GM18868 (cell line): ENCODE measurements around the gene JPH3.
"Not testable (repeated sequence)": the region's sequence is repeated elsewhere in the genome, so short reads cannot be mapped to it uniquely, and the experiment has no call there.

ENCODE experiments used
- ATAC-seq: cut with Tn5 transposase; IDR thresholded peaks from one replicate; pipeline ENCODE4 v1.9.1; 2021; ENCODE audit warnings: mild to moderate bottlenecking, moderate library complexity; ENCODE audit not compliant: unreplicated experiment

The JPH3 gene

DNA sequence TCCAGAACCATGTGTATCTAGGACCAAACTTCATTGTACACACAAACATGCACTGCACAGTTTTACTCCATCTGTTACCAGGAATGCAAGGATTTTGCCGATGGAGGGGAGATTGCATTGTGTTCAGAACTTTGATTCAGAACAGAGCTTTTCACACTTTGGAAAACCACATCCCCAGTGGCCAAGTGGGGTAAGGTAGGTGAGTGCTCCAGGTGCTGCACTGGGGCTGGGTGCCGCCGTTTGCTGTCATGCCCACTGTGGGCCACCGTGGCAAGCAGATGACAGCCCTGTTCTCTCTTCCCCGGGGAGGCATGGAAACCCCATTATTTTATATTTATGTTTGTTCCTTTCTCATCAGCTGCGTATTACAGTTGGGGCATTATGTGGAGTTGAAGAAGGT is 29.3 kb upstream of the JPH3 start:
- ATAC-seq: no peak

DNA sequence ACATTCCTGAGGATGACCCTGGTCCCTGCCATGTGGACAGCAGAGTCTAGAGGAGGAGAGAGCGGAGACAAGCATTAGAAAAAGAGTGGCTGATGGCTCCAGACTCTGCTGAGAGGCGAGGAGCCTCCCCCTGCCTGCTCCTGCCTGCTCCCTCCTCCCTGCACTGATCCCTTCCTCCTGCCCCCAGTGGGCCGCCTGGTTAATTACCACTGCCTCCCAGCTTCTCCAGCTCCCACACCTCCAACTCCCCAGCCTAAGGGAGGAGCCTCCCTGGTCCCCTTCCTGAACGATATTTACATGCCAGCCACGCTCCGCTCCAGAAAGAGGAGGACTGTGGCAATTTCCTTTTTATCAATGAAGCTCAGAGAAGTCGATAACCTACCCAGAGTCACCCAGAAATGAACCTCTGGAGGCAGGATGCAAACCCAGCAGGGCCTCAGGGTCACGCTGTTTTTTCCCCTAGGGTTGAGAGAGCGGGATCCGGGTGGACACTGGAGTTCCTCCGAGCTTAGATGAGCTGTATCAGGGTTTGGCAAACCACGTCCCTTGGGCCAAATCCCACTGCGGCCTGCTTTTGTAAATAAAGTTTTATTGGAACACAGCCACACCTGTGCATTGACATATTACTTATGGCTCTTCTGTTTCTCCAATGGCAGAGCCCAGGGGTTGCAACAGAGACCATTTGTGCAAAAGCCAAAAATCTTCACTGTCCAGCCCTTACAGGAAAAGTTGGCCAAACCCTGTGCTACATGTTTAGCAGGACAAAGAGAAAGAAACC is 27.1 kb upstream of the JPH3 start:
- no peak for ATAC-seq

DNA sequence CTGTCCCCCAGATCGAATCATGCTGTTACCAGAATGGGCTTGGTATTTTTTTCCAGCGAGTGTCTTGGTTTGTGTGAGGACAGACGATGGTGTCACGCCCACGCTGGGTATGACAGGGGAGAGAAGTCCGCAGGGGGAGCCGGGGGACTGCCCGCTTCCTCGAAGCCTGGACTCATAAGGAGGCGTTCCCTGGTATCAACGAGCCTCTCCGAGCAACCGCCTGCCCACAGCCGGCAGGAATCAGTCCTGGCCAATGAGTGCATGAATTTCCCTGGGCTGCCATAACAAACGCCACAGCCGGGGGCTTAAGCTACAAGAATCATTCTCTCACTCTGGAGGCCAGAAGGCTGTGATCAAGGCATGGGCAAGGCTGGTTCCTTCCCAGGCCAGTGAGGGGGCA is 26.1 kb upstream of the JPH3 start:
- ATAC-seq: no peak

DNA sequence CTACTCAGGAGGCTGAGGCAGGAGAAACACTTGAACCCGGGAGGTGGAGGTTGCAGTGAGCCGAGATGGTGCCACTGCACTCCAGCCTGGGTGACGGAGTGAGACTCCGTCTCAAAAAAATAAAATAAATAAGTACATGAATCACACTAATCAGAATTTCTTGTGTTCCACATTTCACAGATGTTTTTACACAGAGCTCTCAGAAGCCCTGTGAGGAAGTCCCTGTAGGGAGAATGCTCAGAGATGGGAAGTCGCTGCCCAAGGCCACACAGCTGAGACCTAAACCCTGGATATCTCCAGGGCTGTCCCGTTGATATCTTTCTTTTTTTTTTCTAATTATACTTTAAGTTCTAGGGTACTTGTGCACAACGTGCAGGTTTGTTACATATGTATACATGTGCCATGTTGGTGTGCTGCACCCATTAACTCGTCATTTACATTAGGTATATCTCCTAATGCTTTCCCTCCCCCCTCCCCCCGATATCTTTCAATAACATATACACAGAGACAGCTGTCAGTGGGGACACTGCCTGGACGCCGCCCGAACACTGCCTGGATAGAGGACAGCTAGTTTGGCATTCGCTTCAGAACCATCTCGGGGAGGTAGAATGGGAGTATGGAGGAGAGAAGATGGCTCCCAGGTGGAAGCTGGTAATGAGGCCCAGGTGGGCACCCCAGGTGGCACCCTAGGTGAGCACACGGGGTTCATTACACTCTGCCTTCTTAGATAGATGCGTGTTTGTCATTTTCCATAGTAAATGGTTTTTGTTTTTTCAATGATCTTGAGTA is 24.0 kb upstream of the JPH3 start:
- ATAC-seq: not testable (repeated sequence)

DNA sequence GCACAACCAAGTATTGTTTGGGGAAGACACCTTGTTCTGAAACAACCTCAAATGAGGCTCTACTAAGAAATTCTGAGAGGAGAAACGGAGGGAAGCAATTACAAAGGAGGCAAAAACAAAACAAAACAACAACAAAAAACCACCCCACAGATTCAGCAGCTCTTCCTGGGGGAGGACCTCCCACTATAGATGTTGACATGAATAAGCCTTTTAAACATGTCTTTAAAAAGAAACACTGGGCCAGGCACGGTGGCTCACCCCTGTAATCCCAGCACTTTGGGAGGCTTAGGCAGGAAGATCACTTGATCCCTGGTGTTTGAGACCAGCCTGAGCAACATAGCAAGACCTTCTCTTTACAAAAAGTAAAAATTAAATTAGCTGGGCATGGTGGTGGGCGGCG is 22.6 kb upstream of the JPH3 start:
- no peak for ATAC-seq

- ATAC-seq: no peak
Observed at GRCh38 chr16:87580855-87581261, 21.4 kb upstream of the JPH3 start.

DNA sequence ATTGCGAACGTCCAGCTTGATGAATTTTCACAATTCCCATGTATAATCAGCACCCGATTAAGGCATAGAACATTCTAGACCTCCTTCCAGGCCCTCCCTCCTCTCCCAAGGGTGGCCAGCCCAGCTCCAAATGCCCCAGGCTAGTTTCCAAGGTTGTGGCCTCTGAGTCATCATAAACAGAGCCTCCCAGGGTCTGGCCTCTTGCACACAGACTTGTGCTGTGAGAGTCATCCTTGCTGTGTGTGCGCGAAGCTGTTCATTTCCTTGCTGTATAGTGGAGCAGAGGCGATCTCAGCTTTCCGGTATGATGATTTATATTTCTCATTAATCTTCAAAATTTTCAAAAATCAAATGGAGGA is 20.5 kb upstream of the JPH3 start:
- ATAC-seq: no peak

DNA sequence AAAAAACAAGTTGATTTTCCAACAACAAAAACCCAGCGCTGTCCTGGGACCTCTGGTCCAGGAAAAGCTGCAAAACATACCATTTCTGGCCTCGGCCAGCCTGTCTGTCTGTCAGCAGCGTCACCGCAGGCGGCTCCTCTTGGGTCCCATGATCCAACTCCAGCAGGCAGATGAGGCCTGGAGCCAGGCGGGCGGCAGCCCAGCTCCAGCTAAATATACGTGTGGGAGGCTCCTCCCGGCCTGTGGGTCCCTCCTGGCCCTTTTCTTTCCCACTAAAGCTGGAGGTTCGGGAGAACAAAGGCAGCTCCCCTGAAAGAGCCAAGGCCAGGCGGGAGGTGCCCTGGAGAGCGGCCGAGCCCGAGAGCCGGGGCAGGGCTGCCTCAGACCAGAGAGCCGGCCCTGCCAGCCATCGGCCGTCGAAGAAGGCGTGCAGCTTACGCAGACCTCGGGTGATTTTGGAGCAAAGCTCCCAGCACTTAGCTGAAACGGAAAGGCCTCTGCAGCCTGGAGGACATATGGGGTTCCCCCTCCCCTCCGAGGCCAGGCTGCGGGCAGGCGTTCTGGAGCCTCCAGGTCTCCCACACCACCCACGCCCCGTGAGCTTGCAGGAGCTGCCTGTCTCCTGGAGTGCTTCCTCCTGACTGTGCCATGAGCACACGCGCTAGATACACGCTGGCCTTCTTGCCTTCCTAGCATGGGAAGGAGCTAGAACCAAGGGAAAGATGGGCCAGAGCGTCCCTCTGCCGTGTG is 19.9 kb upstream of the JPH3 start:
- ATAC-seq: no peak

DNA sequence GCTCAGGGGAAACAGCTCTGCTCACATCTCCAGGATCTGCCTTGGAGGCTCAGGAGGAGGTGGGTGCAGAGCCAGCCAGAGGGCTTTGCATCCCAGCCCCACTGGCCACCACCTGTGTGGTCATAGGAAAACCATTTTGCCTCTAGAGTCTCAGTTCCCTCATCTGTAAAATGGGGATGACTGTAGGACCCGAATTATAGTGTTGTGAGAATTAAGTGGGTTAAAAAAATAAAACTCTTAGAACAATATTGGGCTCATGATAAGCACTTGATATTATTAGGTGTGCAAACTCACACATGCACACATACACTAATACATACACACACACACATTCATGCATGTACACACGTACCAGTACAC is 19.4 kb upstream of the JPH3 start:
- ATAC-seq: no peak

GRCh38 chr16:87583453-87584131 is 18.7 kb upstream of the JPH3 start:
- ATAC-seq: no peak

- no peak for ATAC-seq
Observed at GRCh38 chr16:87584271-87584670, 18.0 kb upstream of the JPH3 start.

GRCh38 chr16:87584975-87585374 is 17.3 kb upstream of the JPH3 start:
- ATAC-seq: no peak

DNA sequence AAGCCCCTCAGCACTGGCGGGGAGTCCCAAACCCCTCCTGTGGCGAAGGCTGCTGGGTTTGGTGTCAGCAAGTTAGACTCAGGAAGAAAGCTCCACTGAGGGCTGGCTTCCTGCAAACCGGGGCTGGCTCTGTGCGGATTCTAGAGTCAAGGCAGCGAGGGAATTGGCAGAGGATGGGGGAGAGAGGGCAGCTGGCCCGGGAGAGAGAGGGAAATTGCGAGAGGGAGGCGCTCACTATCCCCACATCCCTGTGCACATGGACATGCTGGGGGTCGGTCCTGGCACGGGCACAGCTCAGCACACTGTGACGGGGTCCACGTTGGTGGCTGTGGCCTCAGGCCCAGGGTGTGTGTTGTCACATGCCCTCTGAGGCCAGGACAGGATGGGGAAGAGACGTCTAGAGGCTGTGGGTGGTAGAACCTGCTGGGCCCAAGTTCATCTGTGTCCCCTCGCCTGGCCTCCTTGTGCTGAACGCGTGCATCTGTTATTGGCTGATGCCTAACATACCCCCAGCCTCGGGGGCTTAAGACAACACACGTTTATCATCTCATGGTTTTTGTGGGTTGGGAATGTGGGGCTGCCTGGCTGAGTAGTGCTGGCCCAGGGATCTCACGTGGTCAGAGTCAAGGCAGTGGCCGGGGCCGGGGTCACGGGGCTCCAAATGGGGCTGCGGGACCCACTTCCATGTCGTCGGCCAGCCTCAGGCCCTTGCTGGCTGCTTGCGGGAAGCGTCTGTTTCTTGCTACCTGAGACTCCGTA is 16.7 kb upstream of the JPH3 start:
- no peak for ATAC-seq

GRCh38 chr16:87586201-87586782 is 16.0 kb upstream of the JPH3 start:
- ATAC-seq: no peak

DNA sequence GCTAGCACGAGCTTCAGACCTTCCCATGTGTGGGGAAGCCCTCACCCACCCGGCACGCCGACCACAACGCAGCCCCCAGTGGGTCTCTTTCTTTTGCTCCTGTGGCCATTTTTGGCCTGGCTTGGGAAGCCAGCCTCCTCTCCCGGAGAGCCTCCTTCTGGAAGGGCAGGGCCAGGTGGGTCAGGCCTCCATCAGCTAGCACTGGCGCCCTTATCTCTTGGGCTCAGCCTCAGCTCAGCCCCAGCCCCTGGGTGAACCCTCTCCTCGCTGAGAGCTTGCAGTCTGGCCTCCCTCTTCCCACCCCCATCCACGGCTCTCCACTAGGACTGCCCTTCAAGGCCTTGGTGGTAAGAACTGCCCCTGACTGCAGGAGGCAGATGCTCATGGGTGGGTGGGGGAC is 14.7 kb upstream of the JPH3 start:
- no peak for ATAC-seq

DNA sequence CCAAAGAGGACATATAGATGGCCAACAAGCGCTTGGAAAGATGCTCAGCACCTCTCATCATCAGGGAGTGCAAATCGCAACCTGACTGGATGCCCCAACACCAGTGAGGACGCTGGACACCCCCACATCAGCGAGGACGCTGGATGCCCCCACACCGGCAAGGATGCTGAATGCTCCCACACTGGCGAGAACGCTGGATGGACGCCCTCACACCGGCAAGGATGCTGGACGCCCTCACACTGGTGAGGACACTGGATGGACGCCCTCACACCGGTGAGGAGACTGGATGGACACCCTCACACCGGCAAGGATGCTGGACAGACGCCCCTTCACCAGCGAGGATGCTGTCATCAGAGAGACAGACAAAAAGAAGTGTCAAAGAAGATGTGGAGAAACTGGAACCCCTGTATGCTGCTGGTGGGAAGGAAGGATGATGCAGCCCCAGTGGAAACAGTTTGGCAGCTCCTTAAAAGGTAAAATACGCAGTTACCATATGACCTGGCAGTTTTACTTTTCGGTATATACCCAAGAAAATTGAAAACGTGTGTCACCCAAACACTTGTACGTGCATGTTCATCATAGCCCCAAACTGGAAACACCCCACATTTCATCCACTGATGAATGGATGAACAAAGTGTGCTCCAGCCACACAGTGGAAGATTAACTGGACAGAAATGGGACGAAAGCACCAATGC is 10.1 kb upstream of the JPH3 start:
- ATAC-seq: no peak

DNA sequence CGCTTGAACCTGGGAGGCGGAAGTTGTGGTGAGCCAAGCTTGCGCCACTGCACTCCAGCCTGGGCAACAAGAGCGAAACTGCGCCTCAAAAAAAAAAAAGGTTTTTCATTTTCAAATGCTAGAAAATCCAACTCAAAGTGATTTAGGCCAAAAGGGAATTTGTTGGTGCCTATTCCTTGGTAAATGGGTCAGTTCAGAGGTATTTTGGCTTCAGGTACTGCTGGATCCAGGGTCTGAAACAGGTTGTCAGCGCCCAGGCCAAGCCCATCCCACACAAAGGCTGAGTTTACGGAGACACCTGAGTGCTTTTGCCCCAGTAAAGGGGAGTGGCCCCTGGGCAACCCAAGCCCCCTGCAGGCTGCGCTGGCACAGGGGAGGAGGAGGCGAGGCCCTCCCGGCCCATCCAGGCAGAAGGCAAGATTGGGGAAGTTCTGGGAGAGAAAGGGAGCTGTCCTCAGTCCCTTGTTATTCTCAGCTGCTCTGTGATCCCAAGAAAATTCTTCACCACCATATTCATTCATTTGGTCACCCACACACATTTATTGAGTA is 8.5 kb upstream of the JPH3 start:
- no peak for ATAC-seq

DNA sequence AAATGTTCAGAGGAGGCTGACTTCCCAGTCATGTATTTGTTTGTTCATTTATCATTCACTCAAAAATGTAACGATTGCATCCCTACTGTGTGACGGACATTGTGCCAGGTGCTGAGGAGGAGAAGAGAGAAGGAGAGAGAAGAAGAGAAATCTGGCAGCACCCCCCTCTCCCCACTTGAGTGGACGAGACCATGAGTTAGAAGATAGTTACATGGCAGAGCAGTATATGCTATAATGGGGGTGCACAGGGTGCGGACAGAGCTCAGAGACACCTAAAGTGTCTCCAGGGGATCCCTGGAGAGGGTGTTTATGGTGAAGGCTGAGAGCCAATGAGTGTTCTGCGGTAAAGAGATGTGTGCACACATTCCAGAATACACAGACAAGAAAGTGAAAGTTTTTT is 6.6 kb upstream of the JPH3 start:
- no peak for ATAC-seq

- ATAC-seq: no peak
Observed at GRCh38 chr16:87597324-87597830, 4.9 kb upstream of the JPH3 start.
